Karpas-422 (cell line): ENCODE measurements around the gene S100A10. TPM values are rescaled to one million over a fixed set of nuclear protein-coding genes. Genes with fewer than 3 reads are reported as not detected.

Source experiments
- DNase-seq: peaks from one replicate; pipeline ENCODE4 v3.0.0-alpha.2; 2015
- H2AFZ ChIP-seq: fragments of 200-600 bp; sonication (generic); 2 replicates; pipeline ENCODE4 v1.6.1; 2014; ENCODE audit warnings: antibody characterized with exemption, low read length, mixed read lengths
- H3K27ac ChIP-seq: fragments of 200-600 bp; sonication (generic); 2 replicates; pipeline ENCODE4 v1.5.1; 2014; ENCODE audit warnings: mild to moderate bottlenecking, low read length, moderate library complexity
- H3K27me3 ChIP-seq: fragments of 200-600 bp; sonication (generic); 2 replicates; pipeline ENCODE4 v1.6.1; 2014; ENCODE audit warnings: low read length, mixed read lengths
- H3K36me3 ChIP-seq: fragments of 200-600 bp; sonication (generic); 2 replicates; pipeline ENCODE4 v1.6.1; 2014; ENCODE audit warnings: low read length, mixed read lengths; ENCODE audit not compliant: insufficient read depth
- H3K4me1 ChIP-seq: fragments of 200-600 bp; sonication (generic); 2 replicates; pipeline ENCODE4 v1.6.1; 2014; ENCODE audit warnings: mild to moderate bottlenecking, low read length, mixed read lengths
- H3K4me2 ChIP-seq: fragments of 200-600 bp; sonication (generic); 2 replicates; pipeline ENCODE4 v1.6.1; 2014; ENCODE audit warnings: low read length, low read depth, mild to moderate bottlenecking; ENCODE audit not compliant: poor library complexity, severe bottlenecking
- H3K4me3 ChIP-seq: fragments of 200-600 bp; sonication (generic); 2 replicates; pipeline ENCODE4 v1.5.1; 2014; ENCODE audit warnings: mild to moderate bottlenecking, antibody characterized with exemption, low read length, mixed read lengths
- H3K79me2 ChIP-seq: fragments of 200-600 bp; sonication (generic); 2 replicates; pipeline ENCODE4 v1.6.1; 2014; ENCODE audit warnings: mild to moderate bottlenecking, low read length, mixed read lengths
- H3K9ac ChIP-seq: fragments of 200-600 bp; sonication (generic); 2 replicates; pipeline ENCODE4 v1.6.0; 2014; ENCODE audit warnings: low read length
- H3K9me2 ChIP-seq: fragments of 200-600 bp; sonication (generic), shearing (Covaris generic); replicated peaks from 2 replicates; pipeline ENCODE4 v1.6.0; 2014; ENCODE audit warnings: mild to moderate bottlenecking, low read length, moderate library complexity; ENCODE audit not compliant: insufficient read depth
- H3K9me3 ChIP-seq: fragments of 300-700, 200-600 bp; sonication (generic); 2 replicates; pipeline ENCODE4 v1.6.1; 2014; ENCODE audit warnings: low read length, mixed read lengths
- H4K20me1 ChIP-seq: fragments of 200-600 bp; sonication (generic); 2 replicates; pipeline ENCODE4 v1.6.1; 2014; ENCODE audit warnings: mild to moderate bottlenecking, antibody characterized with exemption, low read length, low read depth; ENCODE audit not compliant: insufficient read depth
- total RNA-seq: library from RNA; depleted of rRNA; stranded (reverse); fragments of >200 nt; shearing (Covaris generic); gene quantifications from 2 replicates; pipeline ENCODE4 v1.2.3, GENCODE V29; 2014; ENCODE audit warnings: low replicate concordance

Gene S100A10
- total RNA-seq, 1 experiment from 2014 or later: 0.56 TPM

- Histone ChIP-seq H3K4me2 (no peak overlapping the region), H3K9me2 (no peaks in the 10 kb centered on the region), H3K27ac (no peak overlapping the region), H3K36me3 (no peaks in the 10 kb centered on the region), H3K27me3 (no peaks in the 10 kb centered on the region), H3K9ac (no peak overlapping the region), H4K20me1 (no peaks in the 10 kb centered on the region), H3K79me2 (no peaks in the 10 kb centered on the region), H3K4me3 (no peak overlapping the region), H3K9me3 (no peaks in the 10 kb centered on the region), H2AFZ (no peak overlapping the region), H3K4me1 (no peaks in the 10 kb centered on the region)
- no peak for DNase-seq
These were observed 11.8 kb upstream of the S100A10 start for GRCh38 chr1:152005360-152005912.

GRCh38 chr1:152003846-152004442 lies 10.3 kb upstream of the S100A10 start:
- DNase-seq: no peak
- Histone ChIP-seq H3K9me3 (no peaks in the 10 kb centered on the region), H3K36me3 (no peaks in the 10 kb centered on the region), H3K27me3 (no peaks in the 10 kb centered on the region), H3K79me2 (no peaks in the 10 kb centered on the region), H3K4me3 (no peak overlapping the region), H3K4me2 (no peak overlapping the region), H4K20me1 (no peaks in the 10 kb centered on the region), H2AFZ (no peak overlapping the region), H3K9me2 (no peaks in the 10 kb centered on the region), H3K9ac (no peak overlapping the region), H3K27ac (no peak overlapping the region), H3K4me1 (no peaks in the 10 kb centered on the region)

- Histone ChIP-seq H4K20me1 (no peaks in the 10 kb centered on the region), H3K36me3 (no peaks in the 10 kb centered on the region), H3K9ac (no peak overlapping the region), H3K27me3 (no peaks in the 10 kb centered on the region), H3K27ac (no peak overlapping the region), H3K9me2 (no peaks in the 10 kb centered on the region), H3K9me3 (no peaks in the 10 kb centered on the region), H3K4me1 (no peaks in the 10 kb centered on the region), H3K4me2 (no peak overlapping the region), H3K79me2 (no peaks in the 10 kb centered on the region), H2AFZ (no peak overlapping the region), H3K4me3 (no peak overlapping the region)
- DNase-seq: no peak
These were observed 9.3 kb upstream of the S100A10 start for GRCh38 chr1:152002960-152003359.

- no peaks in the 10 kb centered on the region for H3K79me2 ChIP-seq
- H3K36me3 ChIP-seq: no peaks in the 10 kb centered on the region
- H3K27me3 ChIP-seq: no peaks in the 10 kb centered on the region
- no peak overlapping the region for H3K4me3 ChIP-seq
- peak; percentile 87 for DNase-seq
- no peaks in the 10 kb centered on the region for H3K9me2 ChIP-seq
- H3K9me3 ChIP-seq: no peaks in the 10 kb centered on the region
- H2AFZ ChIP-seq: no peak overlapping the region
- no peaks in the 10 kb centered on the region for H4K20me1 ChIP-seq
- no peak overlapping the region for H3K9ac ChIP-seq
- H3K27ac ChIP-seq: no peak overlapping the region
- no peaks in the 10 kb centered on the region for H3K4me1 ChIP-seq
- H3K4me2 ChIP-seq: no peak overlapping the region
These were observed 8.2 kb upstream of the S100A10 start for GRCh38 chr1:152001631-152002584.

- no peaks in the 10 kb centered on the region for H4K20me1 ChIP-seq
- H3K79me2 ChIP-seq: no peaks in the 10 kb centered on the region
- H3K4me3 ChIP-seq: no peak overlapping the region
- H2AFZ ChIP-seq: no peak overlapping the region
- no peaks in the 10 kb centered on the region for H3K4me1 ChIP-seq
- no peak for DNase-seq
- no peaks in the 10 kb centered on the region for H3K36me3 ChIP-seq
- H3K27me3 ChIP-seq: no peaks in the 10 kb centered on the region
- no peak overlapping the region for H3K9ac ChIP-seq
- H3K9me3 ChIP-seq: no peaks in the 10 kb centered on the region
- H3K27ac ChIP-seq: no peak overlapping the region
- H3K4me2 ChIP-seq: no peak overlapping the region
- no peaks in the 10 kb centered on the region for H3K9me2 ChIP-seq
These were observed 7.4 kb upstream of the S100A10 start for GRCh38 chr1:152000964-152001630.

GRCh38 chr1:151998611-151999362 lies 5.1 kb upstream of the S100A10 start:
- H3K9me3 ChIP-seq: no peaks in the 10 kb centered on the region

GRCh38 chr1:151997284-151997570 lies 3.6 kb upstream of the S100A10 start:
- Histone ChIP-seq H3K36me3 (no peaks in the 10 kb centered on the region), H3K4me3 (no peak overlapping the region), H3K27me3 (no peaks in the 10 kb centered on the region), H4K20me1 (no peaks in the 10 kb centered on the region), H3K79me2 (no peaks in the 10 kb centered on the region), H3K9me2 (no peaks in the 10 kb centered on the region), H3K4me1 (peaks cover 18% of the 10 kb centered on the region), H3K9me3 (no peaks in the 10 kb centered on the region), H3K27ac (no peak overlapping the region), H3K4me2 (no peak overlapping the region), H3K9ac (no peak overlapping the region), H2AFZ (no peak overlapping the region)
- DNase-seq: no peak

More at GRCh38 chr1:151998611-151999362, 5.1 kb upstream of the S100A10 start:
- DNase-seq: no peak
- Histone ChIP-seq H3K79me2 (no peaks in the 10 kb centered on the region), H3K4me1 (peaks cover 7% of the 10 kb centered on the region), H4K20me1 (no peaks in the 10 kb centered on the region), H3K27me3 (no peaks in the 10 kb centered on the region), H3K9me2 (no peaks in the 10 kb centered on the region), H3K9ac (no peak overlapping the region), H3K4me2 (no peak overlapping the region), H3K27ac (no peak overlapping the region), H2AFZ (no peak overlapping the region), H3K36me3 (no peaks in the 10 kb centered on the region), H3K4me3 (no peak overlapping the region)
